ENCODE results near the gene EGR2. TPM values are rescaled to one million over a fixed set of nuclear protein-coding genes. Genes with fewer than 3 reads are reported as not detected.
A peak's percentile ranks its signal among the peaks of the same experiment; 100 is the strongest.

Gene EGR2
- total RNA-seq, 1 experiment from 2014 or later, result 2.3 TPM

GRCh38 chr10:62818426-62819011, 2.4 kb upstream of the EGR2 start:
- Histone ChIP-seq H4K20me1 (ENCODE audit: insufficient read depth) (no peaks in the 10 kb centered on the region), H3K36me3 (ENCODE audit: control insufficient read depth in 1 of 2, insufficient read depth in 2 of 2, low read length in 2 of 2) (no peaks in the 10 kb centered on the region), H3K9me2 (ENCODE audit: insufficient read depth) (no peaks in the 10 kb centered on the region), H3K4me2 (ENCODE audit: low read length) (peak overlapping the region; percentile 94), H3K4me3 (replicated peaks in 1 of 2; ENCODE audit: low read depth in 1 of 2, low read length in 2 of 2) (peak overlapping the region; percentile 59 to 62; a peak in 3 of 4 replicates), H3K27ac (ENCODE audit: low read depth, low read length) (no peak overlapping the region), H3K9ac (ENCODE audit: low read length) (no peak overlapping the region), H2AFZ (ENCODE audit: low read depth, low read length, poor library complexity, severe bottlenecking) (peak overlapping the region; percentile 86), H3K27me3 (ENCODE audit: insufficient read depth, low read length) (no peaks in the 10 kb centered on the region), H3K4me1 (ENCODE audit: control insufficient read depth in 1 of 2, insufficient read depth in 2 of 2, low read length in 2 of 2) (peaks cover 9 to 34% of the 10 kb centered on the region in 2 experiments), H3K79me2 (ENCODE audit: insufficient read depth, low read length) (no peaks in the 10 kb centered on the region), H3K9me3 (ENCODE audit: control insufficient read depth in 1 of 2, insufficient read depth in 1 of 2, low read depth in 1 of 2, low read length in 2 of 2) (no peaks in the 10 kb centered on the region)
- ChIA-PET POLR2A (interaction anchor here (1.2 to 1.6 kb wide), 2 partner anchors 14 to 200 kb away, joined by 5 read pairs; partner anchors contain the start of gene ADO), CTCF (interaction anchor here (0.9 to 3.9 kb wide), 15 partner anchors 9 to 1048 kb away, joined by 3 to 71 read pairs (median 4); partner anchors contain the start of gene ADO), RAD21 (ENCODE audit: low non-redundant PET in 1 of 2, low total read pairs in 2 of 2, uncharacterized antibody in 2 of 2, unreplicated experiment in 2 of 2) (interaction anchor here (0.5 to 1.5 kb wide), 6 partner anchors 161 to 265 kb away, joined by 3 to 8 read pairs (median 4); no protein-coding TSS in a partner anchor)
- no peak for DNase-seq (ENCODE audit: low read depth, low spot score)
- intact Hi-C loops (cut with micrococcal nuclease), result loop anchor here (1.0 to 5.0 kb wide), 6 partner anchors 208 to 894 kb away; partner anchors contain the start of gene NRBF2
- BruUV-seq (replicated peaks), result no TSS peak
- no peak for ATAC-seq
- no peak for TF ChIP-seq ELF1 (IDR thresholded peaks at IDR 0.05; ENCODE audit: borderline replicate concordance, low read depth)
- TF ChIP-seq SRF (IDR thresholded peaks at IDR 0.05; ENCODE audit: low read depth), result no peak
- no peak for TF ChIP-seq POLR2A (IDR thresholded peaks at IDR 0.05; ENCODE audit: borderline replicate concordance, extremely low read depth, insufficient read depth, insufficient read length)
- no peak for TF ChIP-seq FOSL1 (IDR thresholded peaks at IDR 0.05; ENCODE audit: low read depth)
- no peak for TF ChIP-seq JUND (IDR thresholded peaks at IDR 0.05)
- no peak for TF ChIP-seq SP1 (IDR thresholded peaks at IDR 0.05; ENCODE audit: low read depth)
- TF ChIP-seq, protein P1, sequence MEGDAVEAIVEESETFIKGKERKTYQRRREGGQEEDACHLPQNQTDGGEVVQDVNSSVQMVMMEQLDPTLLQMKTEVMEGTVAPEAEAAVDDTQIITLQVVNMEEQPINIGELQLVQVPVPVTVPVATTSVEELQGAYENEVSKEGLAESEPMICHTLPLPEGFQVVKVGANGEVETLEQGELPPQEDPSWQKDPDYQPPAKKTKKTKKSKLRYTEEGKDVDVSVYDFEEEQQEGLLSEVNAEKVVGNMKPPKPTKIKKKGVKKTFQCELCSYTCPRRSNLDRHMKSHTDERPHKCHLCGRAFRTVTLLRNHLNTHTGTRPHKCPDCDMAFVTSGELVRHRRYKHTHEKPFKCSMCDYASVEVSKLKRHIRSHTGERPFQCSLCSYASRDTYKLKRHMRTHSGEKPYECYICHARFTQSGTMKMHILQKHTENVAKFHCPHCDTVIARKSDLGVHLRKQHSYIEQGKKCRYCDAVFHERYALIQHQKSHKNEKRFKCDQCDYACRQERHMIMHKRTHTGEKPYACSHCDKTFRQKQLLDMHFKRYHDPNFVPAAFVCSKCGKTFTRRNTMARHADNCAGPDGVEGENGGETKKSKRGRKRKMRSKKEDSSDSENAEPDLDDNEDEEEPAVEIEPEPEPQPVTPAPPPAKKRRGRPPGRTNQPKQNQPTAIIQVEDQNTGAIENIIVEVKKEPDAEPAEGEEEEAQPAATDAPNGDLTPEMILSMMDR (IDR thresholded peaks at IDR 0.05 in 2 of 3, conservative IDR thresholded peaks at IDR 0.05 in 1 of 3; ENCODE audit: borderline replicate concordance in 1 of 3, insufficient read depth in 1 of 3, low read depth in 2 of 3, low read length in 2 of 3), result no peak
- TF ChIP-seq EGR1 (IDR thresholded peaks at IDR 0.05; ENCODE audit: low read depth), result no peak
- TF ChIP-seq CBX3 (IDR thresholded peaks at IDR 0.05; ENCODE audit: low read depth), result no peak
- TF ChIP-seq EZH2phosphoT487 (IDR thresholded peaks at IDR 0.05; ENCODE audit: borderline replicate concordance), result no peak
- TF ChIP-seq POLR2AphosphoS5 (IDR thresholded peaks at IDR 0.05; ENCODE audit: low read depth, low read length), result no peak
- TF ChIP-seq ZNF274 (IDR thresholded peaks at IDR 0.05; ENCODE audit: low read depth, low read length), result no peak
- no peak for TF ChIP-seq YY1 (IDR thresholded peaks at IDR 0.05; ENCODE audit: extremely low read depth, insufficient replicate concordance, low read depth, low read length)

Data from HCT116 (cell line).